HL-60 (cell line): ENCODE results near the gene CFAP299.

ENCODE experiments used
- DNase-seq, 2 experiments: peaks; one replicate each; pipeline ENCODE4 v3.0.0-alpha.2; 2010 to 2020; ENCODE audit warnings: low read depth in 1 of 2, low spot score in 1 of 2
- H3K27ac ChIP-seq: fragments of 250-450 bp; sonication (Bioruptor Pico); replicated peaks from 2 replicates; pipeline ENCODE4 v1.5.1; 2020; ENCODE audit warnings: mild to moderate bottlenecking, moderate library complexity
- H3K27me3 ChIP-seq: fragments of 250-450 bp; sonication (Bioruptor Pico); 2 replicates; pipeline ENCODE4 v1.5.1; 2021; ENCODE audit warnings: mild to moderate bottlenecking, moderate library complexity; ENCODE audit not compliant: insufficient read depth, poor library complexity, severe bottlenecking
- H3K4me3 ChIP-seq: replicated peaks from 2 replicates; pipeline ENCODE4 v1.5.1; 2011; ENCODE audit warnings: mild to moderate bottlenecking, control low read depth, low read length; ENCODE audit not compliant: insufficient read depth
- CTCF ChIP-seq: IDR thresholded peaks from one replicate; pipeline ENCODE4 v1.5.1; 2011; ENCODE audit warnings: low read length, control low read depth, inconsistent platforms; ENCODE audit not compliant: insufficient read depth
- GABPA ChIP-seq: IDR thresholded peaks from 2 replicates; pipeline ENCODE4 v1.6.1; 2012; ENCODE audit warnings: low read depth
- POLR2AphosphoS5 ChIP-seq: IDR thresholded peaks from 2 replicates; pipeline ENCODE4 v1.6.1; 2012; ENCODE audit warnings: low read depth
- REST ChIP-seq: IDR thresholded peaks from 2 replicates; pipeline ENCODE4 v1.6.1; 2012; ENCODE audit warnings: low read depth; ENCODE audit not compliant: insufficient replicate concordance
- SPI1 ChIP-seq: IDR thresholded peaks from 2 replicates; pipeline ENCODE4 v1.6.1; 2012; ENCODE audit warnings: low read depth, mild to moderate bottlenecking, borderline replicate concordance

CFAP299 gene

GRCh38 chr4:81007417-81007816 is 671.9 kb downstream of the CFAP299 start:
- no peak for TF ChIP-seq CTCF
- no peak for TF ChIP-seq POLR2AphosphoS5
- TF ChIP-seq REST = no peak
- no peak for TF ChIP-seq GABPA
- no peak for TF ChIP-seq SPI1
- DNase-seq = no peak
- no peak overlapping the region for H3K4me3 ChIP-seq
- H3K27me3 ChIP-seq = peaks cover 3% of the 10 kb centered on the region
- H3K27ac ChIP-seq = no peak overlapping the region
